ENCODE results near the gene TULP4. TPM values are rescaled to one million over a fixed set of nuclear protein-coding genes. Genes with fewer than 3 reads are reported as not detected.
"Not testable (repeated sequence)": the region's sequence is repeated elsewhere in the genome, so short reads cannot be mapped to it uniquely, and the experiment has no call there.

TULP4 gene
- total RNA-seq, 1 experiment from 2014 or later = 21.5 TPM

GRCh38 chr6:158292016-158292415 is 20.2 kb upstream of the TULP4 start:
- peaks cover 3% of the 10 kb centered on the region; the same call in 1 of the 2 replicates for H3K9me3 ChIP-seq (ENCODE audit: low read length)
- no TSS peak for BruUV-seq (replicated peaks)
- CTCF ChIA-PET = no interaction called here
- no peak overlapping the region for H2AFZ ChIP-seq (ENCODE audit: low read length)
- no peaks in the 10 kb centered on the region for H3F3A ChIP-seq (ENCODE audit: low read length, unreplicated experiment)
- no peak overlapping the region for H3K9ac ChIP-seq (ENCODE audit: low read length)
- H3K27me3 ChIP-seq (ENCODE audit: low read length) = no peaks in the 10 kb centered on the region
- no peak overlapping the region for H3K4me2 ChIP-seq (ENCODE audit: low read length)
- 0 out of 2 replicates have a peak, but pooled peaks cover 4% of the 10 kb centered on the region for H3K79me2 ChIP-seq (ENCODE audit: low read length)
- H3K4me3 ChIP-seq (ENCODE audit: low read length) = no peak overlapping the region
- TF ChIP-seq EZH2 (IDR thresholded peaks at IDR 0.05; ENCODE audit: low read length, unreplicated experiment) = no peak
- no peak for TF ChIP-seq CTCF (conservative IDR thresholded peaks at IDR 0.05; ENCODE audit: low read depth, low read length)
- TF ChIP-seq EZH2phosphoT487 (IDR thresholded peaks at IDR 0.05; ENCODE audit: borderline replicate concordance, low read length) = no peak
- H3K36me3 ChIP-seq (ENCODE audit: low read depth, low read length) = peaks cover 22% of the 10 kb centered on the region
- ATAC-seq (no peak), DNase-seq (no peak)
- no peaks in the 10 kb centered on the region for H4K20me1 ChIP-seq (ENCODE audit: low read length)
- H3K4me1 ChIP-seq (ENCODE audit: insufficient read depth, low read length) = peaks cover under 1% of the 10 kb centered on the region
- H3K9me2 ChIP-seq (replicated peaks; ENCODE audit: low read length) = no peaks in the 10 kb centered on the region
- no peak overlapping the region for H3K27ac ChIP-seq (ENCODE audit: low read length)
- POLR2A ChIA-PET (ENCODE audit: unreplicated experiment) = no interaction called here
- intact Hi-C loops (cut with micrococcal nuclease) = no loop called here

GRCh38 chr6:158293122-158293521 is 19.1 kb upstream of the TULP4 start:
- no peaks in the 10 kb centered on the region for H4K20me1 ChIP-seq (ENCODE audit: low read length)
- intact Hi-C loops (cut with micrococcal nuclease) = no loop called here
- 0 out of 2 replicates have a peak, but pooled peaks cover 1% of the 10 kb centered on the region for H3K79me2 ChIP-seq (ENCODE audit: low read length)
- ATAC-seq (no peak), DNase-seq (no peak)
- no peak overlapping the region for H3K27ac ChIP-seq (ENCODE audit: low read length)
- H3K4me2 ChIP-seq (ENCODE audit: low read length) = no peak overlapping the region
- H3K9me2 ChIP-seq (replicated peaks; ENCODE audit: low read length) = no peaks in the 10 kb centered on the region
- H3K27me3 ChIP-seq (ENCODE audit: low read length) = no peaks in the 10 kb centered on the region
- no peak overlapping the region for H3K4me3 ChIP-seq (ENCODE audit: low read length)
- H3K9me3 ChIP-seq (ENCODE audit: low read length) = peaks cover 7% of the 10 kb centered on the region; the same call in 1 of the 2 replicates
- TF ChIP-seq EZH2 (IDR thresholded peaks at IDR 0.05; ENCODE audit: low read length, unreplicated experiment) (no peak), CTCF (conservative IDR thresholded peaks at IDR 0.05; ENCODE audit: low read depth, low read length) (no peak), EZH2phosphoT487 (IDR thresholded peaks at IDR 0.05; ENCODE audit: borderline replicate concordance, low read length) (no peak)
- H3F3A ChIP-seq (ENCODE audit: low read length, unreplicated experiment) = no peaks in the 10 kb centered on the region
- H2AFZ ChIP-seq (ENCODE audit: low read length) = no peak overlapping the region
- no TSS peak for BruUV-seq (replicated peaks)
- H3K4me1 ChIP-seq (ENCODE audit: insufficient read depth, low read length) = no peaks in the 10 kb centered on the region
- H3K9ac ChIP-seq (ENCODE audit: low read length) = no peak overlapping the region
- POLR2A ChIA-PET (ENCODE audit: unreplicated experiment) = no interaction called here
- H3K36me3 ChIP-seq (ENCODE audit: low read depth, low read length) = peaks cover 24% of the 10 kb centered on the region
- CTCF ChIA-PET = no interaction called here

GRCh38 chr6:158295976-158296853 is 16.1 kb upstream of the TULP4 start:
- DNase-seq; H3K4me1 ChIP-seq (ENCODE audit: insufficient read depth, low read length); H3K9ac ChIP-seq (ENCODE audit: low read length); H3K9me2 ChIP-seq (replicated peaks; ENCODE audit: low read length); H4K20me1 ChIP-seq (ENCODE audit: low read length); H3K27ac ChIP-seq (ENCODE audit: low read length); H3K79me2 ChIP-seq (ENCODE audit: low read length); ATAC-seq; intact Hi-C loops (cut with micrococcal nuclease); CTCF ChIA-PET; H2AFZ ChIP-seq (ENCODE audit: low read length); H3K9me3 ChIP-seq (ENCODE audit: low read length); POLR2A ChIA-PET (ENCODE audit: unreplicated experiment); H3K27me3 ChIP-seq (ENCODE audit: low read length); H3K4me2 ChIP-seq (ENCODE audit: low read length); BruUV-seq (replicated peaks); H3F3A ChIP-seq (ENCODE audit: low read length, unreplicated experiment); H3K4me3 ChIP-seq (ENCODE audit: low read length): not testable (repeated sequence)
- H3K36me3 ChIP-seq (ENCODE audit: low read depth, low read length) = peaks cover 34% of the 10 kb centered on the region

- POLR2A ChIA-PET (ENCODE audit: unreplicated experiment); DNase-seq; H3K9me2 ChIP-seq (replicated peaks; ENCODE audit: low read length); H3F3A ChIP-seq (ENCODE audit: low read length, unreplicated experiment); CTCF ChIA-PET; BruUV-seq (replicated peaks); H3K79me2 ChIP-seq (ENCODE audit: low read length); H4K20me1 ChIP-seq (ENCODE audit: low read length); H3K9me3 ChIP-seq (ENCODE audit: low read length); H3K27me3 ChIP-seq (ENCODE audit: low read length); H3K4me2 ChIP-seq (ENCODE audit: low read length); H3K9ac ChIP-seq (ENCODE audit: low read length); H3K4me1 ChIP-seq (ENCODE audit: insufficient read depth, low read length); ATAC-seq; H2AFZ ChIP-seq (ENCODE audit: low read length); H3K27ac ChIP-seq (ENCODE audit: low read length); intact Hi-C loops (cut with micrococcal nuclease); H3K4me3 ChIP-seq (ENCODE audit: low read length): not testable (repeated sequence)
- H3K36me3 ChIP-seq (ENCODE audit: low read depth, low read length) = peaks cover 34% of the 10 kb centered on the region
Measured at GRCh38 chr6:158296854-158297324, 15.4 kb upstream of the TULP4 start.

DNA sequence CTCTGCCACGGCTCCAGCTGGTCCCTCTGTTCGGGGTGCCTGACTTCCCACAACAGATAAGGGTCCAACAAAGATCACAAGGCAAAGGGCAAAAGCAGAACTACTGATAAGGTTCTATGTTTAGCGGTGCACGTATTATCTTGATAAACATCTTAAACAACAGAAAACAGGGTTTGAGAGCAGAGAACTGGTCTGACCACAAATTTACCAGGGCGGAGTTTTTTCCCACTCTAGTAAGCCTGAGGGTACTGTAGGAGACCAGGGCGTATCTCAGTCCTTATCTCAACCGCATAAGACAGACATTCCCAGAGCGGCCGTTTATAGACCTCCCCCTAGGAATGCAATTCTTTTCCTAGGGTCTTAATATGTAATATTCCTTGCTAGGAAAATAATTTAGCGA is 14.6 kb upstream of the TULP4 start:
- H4K20me1 ChIP-seq (ENCODE audit: low read length); H3K9me2 ChIP-seq (replicated peaks; ENCODE audit: low read length); H3K4me1 ChIP-seq (ENCODE audit: insufficient read depth, low read length); BruUV-seq (replicated peaks); H3K4me2 ChIP-seq (ENCODE audit: low read length); H3K9ac ChIP-seq (ENCODE audit: low read length); H3K79me2 ChIP-seq (ENCODE audit: low read length); ATAC-seq; H3K4me3 ChIP-seq (ENCODE audit: low read length); CTCF ChIA-PET; H3K27ac ChIP-seq (ENCODE audit: low read length); H3K9me3 ChIP-seq (ENCODE audit: low read length); H2AFZ ChIP-seq (ENCODE audit: low read length); DNase-seq; H3K27me3 ChIP-seq (ENCODE audit: low read length); POLR2A ChIA-PET (ENCODE audit: unreplicated experiment); intact Hi-C loops (cut with micrococcal nuclease); H3F3A ChIP-seq (ENCODE audit: low read length, unreplicated experiment): not testable (repeated sequence)
- peaks cover 34% of the 10 kb centered on the region for H3K36me3 ChIP-seq (ENCODE audit: low read depth, low read length)

All from PC-3 (cell line).